CD4-positive, alpha-beta T cell treated with Interferon alpha-2 for 1 hour (primary cell): ENCODE results near the gene SPAG16.

Source experiments
- DNase-seq, 2 donors: peaks; one replicate each; pipeline ENCODE4 v3.0.0-alpha.2; 2020 to 2022

SPAG16 gene

GRCh38 chr2:214311931-214312749 is 1027.9 kb downstream of the SPAG16 start:
- DNase-seq, result no peak

GRCh38 chr2:214315324-214315723 is 1031.1 kb downstream of the SPAG16 start:
- DNase-seq, result no peak

- no peak for DNase-seq
These were observed 1035.9 kb downstream of the SPAG16 start for GRCh38 chr2:214320211-214320610.

GRCh38 chr2:214322662-214323061 is 1038.4 kb downstream of the SPAG16 start:
- no peak for DNase-seq

- no peak for DNase-seq
These were observed 1041.1 kb downstream of the SPAG16 start for GRCh38 chr2:214325404-214325803.

- no peak for DNase-seq
These were observed 1044.7 kb downstream of the SPAG16 start for GRCh38 chr2:214328941-214329340.

- DNase-seq, result no peak
These were observed 1057.4 kb downstream of the SPAG16 start for GRCh38 chr2:214341646-214342045.

GRCh38 chr2:214358506-214358905 is 1074.2 kb downstream of the SPAG16 start:
- DNase-seq, result no peak

GRCh38 chr2:214361116-214361515 is 1076.9 kb downstream of the SPAG16 start:
- DNase-seq, result no peak

GRCh38 chr2:214365549-214365948 is 1081.3 kb downstream of the SPAG16 start:
- DNase-seq, result no peak

- no peak for DNase-seq
These were observed 1082.9 kb downstream of the SPAG16 start for GRCh38 chr2:214367171-214367570.

- no peak for DNase-seq
These were observed 1092.5 kb downstream of the SPAG16 start for GRCh38 chr2:214376618-214377285.

- DNase-seq, result no peak
These were observed 1093.0 kb downstream of the SPAG16 start for GRCh38 chr2:214377286-214377624.

- DNase-seq, result no peak
These were observed 1094.3 kb downstream of the SPAG16 start for GRCh38 chr2:214378455-214379103.

GRCh38 chr2:214379227-214379626 is 1095.0 kb downstream of the SPAG16 start:
- DNase-seq, result no peak

GRCh38 chr2:214380681-214381080 is 1096.4 kb downstream of the SPAG16 start:
- no peak for DNase-seq

- no peak for DNase-seq
These were observed 1098.0 kb downstream of the SPAG16 start for GRCh38 chr2:214382229-214382628.

GRCh38 chr2:214386720-214387119 is 1102.5 kb downstream of the SPAG16 start:
- no peak for DNase-seq

GRCh38 chr2:214389334-214389733 is 1105.1 kb downstream of the SPAG16 start:
- no peak for DNase-seq

GRCh38 chr2:214393796-214394195 is 1109.5 kb downstream of the SPAG16 start:
- DNase-seq, result no peak

GRCh38 chr2:214395040-214395439 is 1110.8 kb downstream of the SPAG16 start:
- no peak for DNase-seq

- no peak for DNase-seq
These were observed 1117.3 kb downstream of the SPAG16 start for GRCh38 chr2:214401580-214401979.

- no peak for DNase-seq
These were observed 1126.0 kb downstream of the SPAG16 start for GRCh38 chr2:214410128-214410775.
